ENCODE measurements around the gene OR10J5.
"Not testable (repeated sequence)": the region's sequence is repeated elsewhere in the genome, so short reads cannot be mapped to it uniquely, and the experiment has no call there.

GRCh38 chr1:159494513-159495210 is 41.1 kb downstream of the OR10J5 start:
- not testable (repeated sequence) for TF ChIP-seq EZH2 (IDR thresholded peaks at IDR 0.05); FOXP2 (optimal IDR thresholded peaks at IDR 0.05; ENCODE audit: control extremely low read depth, extremely low read length, insufficient read depth)
